WTC11 (cell line): Measurements from ENCODE around the gene DNAJC16. TPM values are rescaled to one million over a fixed set of nuclear protein-coding genes. Genes with fewer than 3 reads are reported as not detected.

Source experiments
- GABPB1 ChIP-seq: sonication (generic); formaldehyde crosslinking; IDR thresholded peaks from 2 replicates; pipeline ENCODE4 v1.8.1; 2023; ENCODE audit warnings: mild to moderate bottlenecking, missing genetic modification reagents
- RORB ChIP-seq: fragments of 250-450 bp; sonication (Bioruptor Pico); IDR thresholded peaks from 2 replicates; pipeline ENCODE4 v1.9.0; 2021; ENCODE audit warnings: mild to moderate bottlenecking
- SMAD3 ChIP-seq: sonication (generic); formaldehyde crosslinking; IDR thresholded peaks from 2 replicates; pipeline ENCODE4 v1.8.0; 2022; ENCODE audit warnings: missing genetic modification reagents, mild to moderate bottlenecking, borderline replicate concordance
- TP53 ChIP-seq: sonication (generic); formaldehyde crosslinking; IDR thresholded peaks from 2 replicates; pipeline ENCODE4 v1.8.1; 2023; ENCODE audit warnings: mild to moderate bottlenecking, missing genetic modification reagents
- ZNF121 ChIP-seq: sonication (generic); formaldehyde crosslinking; IDR thresholded peaks from 2 replicates; pipeline ENCODE4 v1.8.0; 2023; ENCODE audit warnings: missing genetic modification reagents
- ZNF423 ChIP-seq: fragments of 250-450 bp; sonication (Bioruptor Pico); IDR thresholded peaks from 2 replicates; pipeline ENCODE4 v2.1.2; 2022; ENCODE audit warnings: mild to moderate bottlenecking, moderate library complexity
- total RNA-seq: library from RNA; stranded (reverse); gene quantifications from 3 replicates; pipeline ENCODE4 v1.2.3, GENCODE V29; 2021
- TF ChIP-seq, protein P1 (sequence below): sonication (generic); formaldehyde crosslinking; IDR thresholded peaks from 2 replicates; pipeline ENCODE4 v1.8.0; 2023; ENCODE audit warnings: missing genetic modification reagents, mild to moderate bottlenecking, borderline replicate concordance
- TF ChIP-seq, protein P2 (sequence below): fragments of 250-450 bp; sonication (Bioruptor Pico); IDR thresholded peaks from 2 replicates; pipeline ENCODE4 v1.9.0; 2021; ENCODE audit warnings: mild to moderate bottlenecking
- TF ChIP-seq, protein P3 (sequence below): sonication (generic); formaldehyde crosslinking; IDR thresholded peaks from 2 replicates; pipeline ENCODE4 v1.8.0; 2022; ENCODE audit warnings: mild to moderate bottlenecking, missing genetic modification reagents
- TF ChIP-seq, protein P4 (sequence below): sonication (generic); formaldehyde crosslinking; IDR thresholded peaks from 2 replicates; pipeline ENCODE4 v1.8.1; 2022; ENCODE audit warnings: mild to moderate bottlenecking, moderate library complexity, missing genetic modification reagents
- TF ChIP-seq, protein P5 (sequence below): sonication (generic); formaldehyde crosslinking; IDR thresholded peaks from 2 replicates; pipeline ENCODE4 v1.8.1; 2022; ENCODE audit warnings: missing genetic modification reagents, borderline replicate concordance
- TF ChIP-seq, protein P6 (sequence below): sonication (generic); formaldehyde crosslinking; IDR thresholded peaks from 2 replicates; pipeline ENCODE4 v1.8.1; 2023; ENCODE audit warnings: mild to moderate bottlenecking, missing genetic modification reagents
- TF ChIP-seq, protein P7 (sequence below): sonication (generic); formaldehyde crosslinking; IDR thresholded peaks from 2 replicates; pipeline ENCODE4 v1.8.0; 2022; ENCODE audit warnings: mild to moderate bottlenecking, missing genetic modification reagents
- TF ChIP-seq, protein P8 (sequence below): sonication (generic); formaldehyde crosslinking; IDR thresholded peaks from 2 replicates; pipeline ENCODE4 v1.8.1; 2023; ENCODE audit warnings: mild to moderate bottlenecking, missing genetic modification reagents, borderline replicate concordance

The DNAJC16 gene
- total RNA-seq, 1 experiment from 2014 or later, result 16.4 TPM

DNA sequence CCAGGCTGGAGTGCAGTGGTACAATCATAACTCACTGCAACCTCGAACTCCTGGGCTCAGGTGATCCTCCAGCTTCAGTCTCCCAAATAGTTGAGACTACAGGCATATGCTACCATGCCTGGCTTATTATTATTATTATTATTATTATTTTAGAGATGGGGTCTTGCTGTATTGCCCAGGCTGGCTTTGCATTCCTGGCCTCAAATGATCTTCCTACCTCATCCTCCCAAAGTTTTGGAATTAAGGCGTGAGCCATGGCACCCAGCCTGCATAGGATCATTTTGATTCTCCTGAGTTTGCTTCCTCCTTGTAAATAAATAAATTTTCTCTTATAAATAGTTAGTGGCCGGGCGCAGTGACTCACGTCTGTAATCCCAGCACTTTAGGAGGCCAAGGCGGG is 96.8 kb downstream of the DNAJC16 start (continued):
- TF ChIP-seq, protein P1, sequence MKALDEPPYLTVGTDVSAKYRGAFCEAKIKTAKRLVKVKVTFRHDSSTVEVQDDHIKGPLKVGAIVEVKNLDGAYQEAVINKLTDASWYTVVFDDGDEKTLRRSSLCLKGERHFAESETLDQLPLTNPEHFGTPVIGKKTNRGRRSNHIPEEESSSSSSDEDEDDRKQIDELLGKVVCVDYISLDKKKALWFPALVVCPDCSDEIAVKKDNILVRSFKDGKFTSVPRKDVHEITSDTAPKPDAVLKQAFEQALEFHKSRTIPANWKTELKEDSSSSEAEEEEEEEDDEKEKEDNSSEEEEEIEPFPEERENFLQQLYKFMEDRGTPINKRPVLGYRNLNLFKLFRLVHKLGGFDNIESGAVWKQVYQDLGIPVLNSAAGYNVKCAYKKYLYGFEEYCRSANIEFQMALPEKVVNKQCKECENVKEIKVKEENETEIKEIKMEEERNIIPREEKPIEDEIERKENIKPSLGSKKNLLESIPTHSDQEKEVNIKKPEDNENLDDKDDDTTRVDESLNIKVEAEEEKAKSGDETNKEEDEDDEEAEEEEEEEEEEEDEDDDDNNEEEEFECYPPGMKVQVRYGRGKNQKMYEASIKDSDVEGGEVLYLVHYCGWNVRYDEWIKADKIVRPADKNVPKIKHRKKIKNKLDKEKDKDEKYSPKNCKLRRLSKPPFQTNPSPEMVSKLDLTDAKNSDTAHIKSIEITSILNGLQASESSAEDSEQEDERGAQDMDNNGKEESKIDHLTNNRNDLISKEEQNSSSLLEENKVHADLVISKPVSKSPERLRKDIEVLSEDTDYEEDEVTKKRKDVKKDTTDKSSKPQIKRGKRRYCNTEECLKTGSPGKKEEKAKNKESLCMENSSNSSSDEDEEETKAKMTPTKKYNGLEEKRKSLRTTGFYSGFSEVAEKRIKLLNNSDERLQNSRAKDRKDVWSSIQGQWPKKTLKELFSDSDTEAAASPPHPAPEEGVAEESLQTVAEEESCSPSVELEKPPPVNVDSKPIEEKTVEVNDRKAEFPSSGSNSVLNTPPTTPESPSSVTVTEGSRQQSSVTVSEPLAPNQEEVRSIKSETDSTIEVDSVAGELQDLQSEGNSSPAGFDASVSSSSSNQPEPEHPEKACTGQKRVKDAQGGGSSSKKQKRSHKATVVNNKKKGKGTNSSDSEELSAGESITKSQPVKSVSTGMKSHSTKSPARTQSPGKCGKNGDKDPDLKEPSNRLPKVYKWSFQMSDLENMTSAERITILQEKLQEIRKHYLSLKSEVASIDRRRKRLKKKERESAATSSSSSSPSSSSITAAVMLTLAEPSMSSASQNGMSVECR (CRISPR knock-in tag), result no peak
- TF ChIP-seq, protein P2, sequence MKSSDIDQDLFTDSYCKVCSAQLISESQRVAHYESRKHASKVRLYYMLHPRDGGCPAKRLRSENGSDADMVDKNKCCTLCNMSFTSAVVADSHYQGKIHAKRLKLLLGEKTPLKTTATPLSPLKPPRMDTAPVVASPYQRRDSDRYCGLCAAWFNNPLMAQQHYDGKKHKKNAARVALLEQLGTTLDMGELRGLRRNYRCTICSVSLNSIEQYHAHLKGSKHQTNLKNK, result no peak
- no peak for TF ChIP-seq RORB (CRISPR knock-in tag)
- TF ChIP-seq, protein P3, sequence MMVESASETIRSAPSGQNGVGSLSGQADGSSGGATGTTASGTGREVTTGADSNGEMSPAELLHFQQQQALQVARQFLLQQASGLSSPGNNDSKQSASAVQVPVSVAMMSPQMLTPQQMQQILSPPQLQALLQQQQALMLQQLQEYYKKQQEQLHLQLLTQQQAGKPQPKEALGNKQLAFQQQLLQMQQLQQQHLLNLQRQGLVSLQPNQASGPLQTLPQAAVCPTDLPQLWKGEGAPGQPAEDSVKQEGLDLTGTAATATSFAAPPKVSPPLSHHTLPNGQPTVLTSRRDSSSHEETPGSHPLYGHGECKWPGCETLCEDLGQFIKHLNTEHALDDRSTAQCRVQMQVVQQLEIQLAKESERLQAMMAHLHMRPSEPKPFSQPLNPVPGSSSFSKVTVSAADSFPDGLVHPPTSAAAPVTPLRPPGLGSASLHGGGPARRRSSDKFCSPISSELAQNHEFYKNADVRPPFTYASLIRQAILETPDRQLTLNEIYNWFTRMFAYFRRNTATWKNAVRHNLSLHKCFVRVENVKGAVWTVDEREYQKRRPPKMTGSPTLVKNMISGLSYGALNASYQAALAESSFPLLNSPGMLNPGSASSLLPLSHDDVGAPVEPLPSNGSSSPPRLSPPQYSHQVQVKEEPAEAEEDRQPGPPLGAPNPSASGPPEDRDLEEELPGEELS (CRISPR knock-in tag), result no peak
- TF ChIP-seq ZNF121 (CRISPR knock-in tag), result no peak
- TF ChIP-seq, protein P4, sequence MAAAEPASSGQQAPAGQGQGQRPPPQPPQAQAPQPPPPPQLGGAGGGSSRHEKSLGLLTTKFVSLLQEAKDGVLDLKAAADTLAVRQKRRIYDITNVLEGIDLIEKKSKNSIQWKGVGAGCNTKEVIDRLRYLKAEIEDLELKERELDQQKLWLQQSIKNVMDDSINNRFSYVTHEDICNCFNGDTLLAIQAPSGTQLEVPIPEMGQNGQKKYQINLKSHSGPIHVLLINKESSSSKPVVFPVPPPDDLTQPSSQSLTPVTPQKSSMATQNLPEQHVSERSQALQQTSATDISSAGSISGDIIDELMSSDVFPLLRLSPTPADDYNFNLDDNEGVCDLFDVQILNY (CRISPR knock-in tag), result no peak
- no peak for TF ChIP-seq ZNF423 (CRISPR knock-in tag)
- TF ChIP-seq, protein P5, sequence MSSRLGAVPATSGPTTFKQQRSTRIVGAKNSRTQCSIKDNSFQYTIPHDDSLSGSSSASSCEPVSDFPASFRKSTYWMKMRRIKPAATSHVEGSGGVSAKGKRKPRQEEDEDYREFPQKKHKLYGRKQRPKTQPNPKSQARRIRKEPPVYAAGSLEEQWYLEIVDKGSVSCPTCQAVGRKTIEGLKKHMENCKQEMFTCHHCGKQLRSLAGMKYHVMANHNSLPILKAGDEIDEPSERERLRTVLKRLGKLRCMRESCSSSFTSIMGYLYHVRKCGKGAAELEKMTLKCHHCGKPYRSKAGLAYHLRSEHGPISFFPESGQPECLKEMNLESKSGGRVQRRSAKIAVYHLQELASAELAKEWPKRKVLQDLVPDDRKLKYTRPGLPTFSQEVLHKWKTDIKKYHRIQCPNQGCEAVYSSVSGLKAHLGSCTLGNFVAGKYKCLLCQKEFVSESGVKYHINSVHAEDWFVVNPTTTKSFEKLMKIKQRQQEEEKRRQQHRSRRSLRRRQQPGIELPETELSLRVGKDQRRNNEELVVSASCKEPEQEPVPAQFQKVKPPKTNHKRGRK (CRISPR knock-in tag), result no peak
- TF ChIP-seq, protein P6, sequence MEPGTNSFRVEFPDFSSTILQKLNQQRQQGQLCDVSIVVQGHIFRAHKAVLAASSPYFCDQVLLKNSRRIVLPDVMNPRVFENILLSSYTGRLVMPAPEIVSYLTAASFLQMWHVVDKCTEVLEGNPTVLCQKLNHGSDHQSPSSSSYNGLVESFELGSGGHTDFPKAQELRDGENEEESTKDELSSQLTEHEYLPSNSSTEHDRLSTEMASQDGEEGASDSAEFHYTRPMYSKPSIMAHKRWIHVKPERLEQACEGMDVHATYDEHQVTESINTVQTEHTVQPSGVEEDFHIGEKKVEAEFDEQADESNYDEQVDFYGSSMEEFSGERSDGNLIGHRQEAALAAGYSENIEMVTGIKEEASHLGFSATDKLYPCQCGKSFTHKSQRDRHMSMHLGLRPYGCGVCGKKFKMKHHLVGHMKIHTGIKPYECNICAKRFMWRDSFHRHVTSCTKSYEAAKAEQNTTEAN (CRISPR knock-in tag), result no peak
- no peak for TF ChIP-seq TP53 (CRISPR knock-in tag)
- TF ChIP-seq, protein P7, sequence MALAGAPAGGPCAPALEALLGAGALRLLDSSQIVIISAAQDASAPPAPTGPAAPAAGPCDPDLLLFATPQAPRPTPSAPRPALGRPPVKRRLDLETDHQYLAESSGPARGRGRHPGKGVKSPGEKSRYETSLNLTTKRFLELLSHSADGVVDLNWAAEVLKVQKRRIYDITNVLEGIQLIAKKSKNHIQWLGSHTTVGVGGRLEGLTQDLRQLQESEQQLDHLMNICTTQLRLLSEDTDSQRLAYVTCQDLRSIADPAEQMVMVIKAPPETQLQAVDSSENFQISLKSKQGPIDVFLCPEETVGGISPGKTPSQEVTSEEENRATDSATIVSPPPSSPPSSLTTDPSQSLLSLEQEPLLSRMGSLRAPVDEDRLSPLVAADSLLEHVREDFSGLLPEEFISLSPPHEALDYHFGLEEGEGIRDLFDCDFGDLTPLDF (CRISPR knock-in tag), result no peak
- TF ChIP-seq SMAD3, result no peak
- no peak for TF ChIP-seq GABPB1 (CRISPR knock-in tag)
- TF ChIP-seq, protein P8, sequence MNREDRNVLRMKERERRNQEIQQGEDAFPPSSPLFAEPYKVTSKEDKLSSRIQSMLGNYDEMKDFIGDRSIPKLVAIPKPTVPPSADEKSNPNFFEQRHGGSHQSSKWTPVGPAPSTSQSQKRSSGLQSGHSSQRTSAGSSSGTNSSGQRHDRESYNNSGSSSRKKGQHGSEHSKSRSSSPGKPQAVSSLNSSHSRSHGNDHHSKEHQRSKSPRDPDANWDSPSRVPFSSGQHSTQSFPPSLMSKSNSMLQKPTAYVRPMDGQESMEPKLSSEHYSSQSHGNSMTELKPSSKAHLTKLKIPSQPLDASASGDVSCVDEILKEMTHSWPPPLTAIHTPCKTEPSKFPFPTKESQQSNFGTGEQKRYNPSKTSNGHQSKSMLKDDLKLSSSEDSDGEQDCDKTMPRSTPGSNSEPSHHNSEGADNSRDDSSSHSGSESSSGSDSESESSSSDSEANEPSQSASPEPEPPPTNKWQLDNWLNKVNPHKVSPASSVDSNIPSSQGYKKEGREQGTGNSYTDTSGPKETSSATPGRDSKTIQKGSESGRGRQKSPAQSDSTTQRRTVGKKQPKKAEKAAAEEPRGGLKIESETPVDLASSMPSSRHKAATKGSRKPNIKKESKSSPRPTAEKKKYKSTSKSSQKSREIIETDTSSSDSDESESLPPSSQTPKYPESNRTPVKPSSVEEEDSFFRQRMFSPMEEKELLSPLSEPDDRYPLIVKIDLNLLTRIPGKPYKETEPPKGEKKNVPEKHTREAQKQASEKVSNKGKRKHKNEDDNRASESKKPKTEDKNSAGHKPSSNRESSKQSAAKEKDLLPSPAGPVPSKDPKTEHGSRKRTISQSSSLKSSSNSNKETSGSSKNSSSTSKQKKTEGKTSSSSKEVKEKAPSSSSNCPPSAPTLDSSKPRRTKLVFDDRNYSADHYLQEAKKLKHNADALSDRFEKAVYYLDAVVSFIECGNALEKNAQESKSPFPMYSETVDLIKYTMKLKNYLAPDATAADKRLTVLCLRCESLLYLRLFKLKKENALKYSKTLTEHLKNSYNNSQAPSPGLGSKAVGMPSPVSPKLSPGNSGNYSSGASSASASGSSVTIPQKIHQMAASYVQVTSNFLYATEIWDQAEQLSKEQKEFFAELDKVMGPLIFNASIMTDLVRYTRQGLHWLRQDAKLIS (CRISPR knock-in tag), result no peak
